Neuronal stem cell (in vitro differentiated cells): ENCODE measurements around the gene TAC3.

Source experiments
- DNase-seq: peaks from one replicate; pipeline ENCODE4 v3.0.0-alpha.2; 2013; ENCODE audit warnings: low spot score
- H2AFZ ChIP-seq: one replicate; pipeline ENCODE4 v1.6.1; 2013; ENCODE audit warnings: mild to moderate bottlenecking, low read length, inconsistent platforms
- H2AK5ac ChIP-seq: 2 replicates; pipeline ENCODE4 v1.6.1; 2013; ENCODE audit warnings: low read depth, mild to moderate bottlenecking, inconsistent platforms, low read length, moderate library complexity, mixed read lengths
- H2BK120ac ChIP-seq: 2 replicates; pipeline ENCODE4 v1.6.1; 2013; ENCODE audit warnings: low read depth, mild to moderate bottlenecking, inconsistent platforms, low read length, moderate library complexity, mixed read lengths
- H2BK12ac ChIP-seq: one replicate; pipeline ENCODE4 v1.6.1; 2013; ENCODE audit warnings: low read length, inconsistent platforms
- H2BK15ac ChIP-seq: 2 replicates; pipeline ENCODE4 v1.6.1; 2013; ENCODE audit warnings: mild to moderate bottlenecking, low read length, inconsistent platforms, mixed read lengths
- H2BK5ac ChIP-seq: one replicate; pipeline ENCODE4 v1.6.1; 2013; ENCODE audit warnings: inconsistent platforms, mild to moderate bottlenecking, low read length, moderate library complexity
- H3K14ac ChIP-seq: one replicate; pipeline ENCODE4 v1.6.1; 2013; ENCODE audit warnings: low read length, inconsistent platforms
- H3K18ac ChIP-seq: 2 replicates; pipeline ENCODE4 v1.6.1; 2013; ENCODE audit warnings: low read length, inconsistent platforms
- H3K23ac ChIP-seq: 2 replicates; pipeline ENCODE4 v1.6.1; 2013; ENCODE audit warnings: low read depth, mild to moderate bottlenecking, mixed read lengths, low read length, inconsistent platforms; ENCODE audit not compliant: poor library complexity
- H3K27ac ChIP-seq: replicated peaks from 3 replicates; pipeline ENCODE4 v1.5.1; 2013; ENCODE audit warnings: low read length, inconsistent platforms
- H3K27me3 ChIP-seq, 3 experiments: 2 replicates each; pipeline ENCODE4 v1.6.1; 2013; ENCODE audit warnings: low read length in 3 of 3, mild to moderate bottlenecking in 2 of 3, inconsistent platforms in 1 of 3, low read depth in 1 of 3, mixed read lengths in 1 of 3, moderate library complexity in 1 of 3; ENCODE audit not compliant: control insufficient read depth in 3 of 3, insufficient read depth in 3 of 3
- H3K36me3 ChIP-seq, 2 donors: replicated peaks in 1 of 2; 2 replicates each; pipeline ENCODE4 v1.6.1; 2013; ENCODE audit warnings: low read length in 2 of 2; ENCODE audit not compliant: control insufficient read depth in 2 of 2, insufficient read depth in 2 of 2
- H3K4ac ChIP-seq: 2 replicates; pipeline ENCODE4 v1.6.1; 2013; ENCODE audit warnings: inconsistent platforms, mild to moderate bottlenecking, low read length, moderate library complexity
- H3K4me1 ChIP-seq, 2 donors: 1 replicate in 1 of 2; 2 replicates in 1 of 2; pipeline ENCODE4 v1.6.1; 2013; ENCODE audit warnings: low read length in 2 of 2, low read depth in 1 of 2; ENCODE audit not compliant: control insufficient read depth in 2 of 2, insufficient read depth in 1 of 2
- H3K4me2 ChIP-seq: one replicate; pipeline ENCODE4 v1.6.1; 2013; ENCODE audit warnings: mild to moderate bottlenecking, low read length, inconsistent platforms; ENCODE audit not compliant: insufficient read depth, poor library complexity, severe bottlenecking
- H3K4me3 ChIP-seq, 2 donors: 2 replicates each; pipeline ENCODE4 v1.5.1; 2013; ENCODE audit warnings: low read length in 2 of 2, mild to moderate bottlenecking in 2 of 2, inconsistent platforms in 1 of 2, moderate library complexity in 1 of 2
- H3K79me1 ChIP-seq: one replicate; pipeline ENCODE4 v1.6.1; 2013; ENCODE audit warnings: low read depth, mild to moderate bottlenecking, inconsistent platforms, low read length, moderate library complexity
- H3K9ac ChIP-seq: one replicate; pipeline ENCODE4 v1.6.1; 2013; ENCODE audit warnings: mild to moderate bottlenecking, low read depth, low read length, inconsistent platforms; ENCODE audit not compliant: poor library complexity
- H3K9me3 ChIP-seq, 2 donors: replicated peaks in 1 of 2; 2 replicates each; pipeline versions ENCODE3 to v1.6.1; 2013; ENCODE audit warnings: low read length in 2 of 2, mild to moderate bottlenecking in 2 of 2, inconsistent platforms in 1 of 2, low read depth in 1 of 2, mixed read lengths in 1 of 2, moderate library complexity in 1 of 2; ENCODE audit not compliant: control insufficient read depth in 2 of 2, insufficient read depth in 1 of 2
- H4K8ac ChIP-seq: one replicate; pipeline ENCODE4 v1.6.1; 2013; ENCODE audit warnings: low read depth, mild to moderate bottlenecking, inconsistent platforms, low read length, moderate library complexity
- H4K91ac ChIP-seq: one replicate; pipeline ENCODE4 v1.6.1; 2013; ENCODE audit warnings: low read length, low read depth, mild to moderate bottlenecking, inconsistent platforms; ENCODE audit not compliant: poor library complexity
- WGBS, 2 donors: extraction: QIAGEN DNeasy Blood & Tissue Kit; methylation state at CpG; one replicate each; pipeline ENCODE4 v1.1.7; 2013; ENCODE audit warnings: missing lambda C conversion rate in 2 of 2, mixed read lengths in 1 of 2; ENCODE audit not compliant: insufficient read length in 2 of 2, insufficient replicate concordance in 1 of 2; ENCODE audit errors: extremely low coverage in 2 of 2; 5-methylcytosine and 5-hydroxymethylcytosine counted together

TAC3 gene

DNA sequence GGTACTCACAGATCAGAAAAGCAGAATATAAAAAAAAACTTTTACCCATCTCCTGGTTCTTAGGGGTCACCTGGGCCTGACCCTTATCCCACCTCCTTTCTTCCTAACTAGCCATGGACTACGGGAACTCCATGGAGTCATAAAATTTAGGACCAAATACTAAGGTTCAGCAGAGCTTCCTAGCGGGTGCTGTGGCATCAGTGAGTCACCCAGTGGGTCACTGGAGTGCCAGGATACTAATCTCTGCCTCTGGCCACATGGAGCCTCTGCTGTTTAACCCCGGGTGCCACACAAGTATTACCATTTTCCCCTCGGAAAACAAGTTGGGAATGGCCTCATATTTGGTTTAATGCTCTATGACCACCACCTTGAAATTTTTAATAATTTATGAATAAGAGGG, 16.9 kb downstream of the TAC3 start:
- Histone ChIP-seq H3K23ac (no peak overlapping the region), H2BK12ac (no peak overlapping the region), H2BK15ac (no peak overlapping the region), H3K4me1 (no peaks in the 10 kb centered on the region), H3K27me3 (no peaks in the 10 kb centered on the region), H3K36me3 (peaks cover 49 to 93% of the 10 kb centered on the region in 2 donors), H3K9me3 (no peaks in the 10 kb centered on the region), H3K14ac (no peak overlapping the region), H2BK120ac (no peak overlapping the region), H4K8ac (no peak overlapping the region), H3K18ac (no peak overlapping the region), H3K79me1 (peaks cover 13% of the 10 kb centered on the region), H3K4me2 (no peak overlapping the region), H2BK5ac (no peak overlapping the region), H3K27ac (no peak overlapping the region), H3K9ac (no peak overlapping the region), H3K4ac (no peak overlapping the region), H3K4me3 (no peak overlapping the region), H2AK5ac (no peak overlapping the region), H2AFZ (no peak overlapping the region), H4K91ac (no peak overlapping the region)
- no CpG with 5 or more reads among the region's 4 CpGs for WGBS, 2 donors
- DNase-seq, result no peak

DNA sequence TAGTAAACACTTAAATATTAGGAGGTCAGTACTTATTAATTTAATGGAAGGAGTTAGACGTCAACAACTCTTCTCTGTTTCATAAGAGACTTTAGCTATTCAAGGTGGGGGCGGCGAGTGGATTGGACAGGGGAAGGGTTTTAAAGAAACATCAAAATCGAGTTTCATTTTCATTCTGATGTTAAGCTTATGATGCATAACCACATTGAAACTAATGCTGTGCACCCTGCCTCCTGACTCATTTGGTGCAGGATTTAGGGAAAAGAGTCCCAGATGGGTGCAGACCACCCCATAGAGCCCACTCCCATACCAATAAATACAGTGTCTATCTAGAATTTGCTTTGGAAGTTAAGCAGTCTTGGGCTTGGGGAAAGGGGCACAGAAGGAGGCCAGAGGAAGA, 17.3 kb downstream of the TAC3 start:
- no peak overlapping the region for H4K91ac ChIP-seq
- no peaks in the 10 kb centered on the region for H3K27me3 ChIP-seq
- H3K4me1 ChIP-seq, result no peaks in the 10 kb centered on the region
- peaks cover 10% of the 10 kb centered on the region for H3K79me1 ChIP-seq
- no peak overlapping the region for H3K14ac ChIP-seq
- no peak overlapping the region for H3K27ac ChIP-seq
- peaks cover 45 to 88% of the 10 kb centered on the region in 2 donors for H3K36me3 ChIP-seq
- no peak overlapping the region for H2BK5ac ChIP-seq
- H2AFZ ChIP-seq, result no peak overlapping the region
- H3K18ac ChIP-seq, result no peak overlapping the region
- H2BK120ac ChIP-seq, result no peak overlapping the region
- no peak overlapping the region for H3K4me3 ChIP-seq
- H3K4me2 ChIP-seq, result no peak overlapping the region
- H2AK5ac ChIP-seq, result no peak overlapping the region
- H3K23ac ChIP-seq, result no peak overlapping the region
- no peak overlapping the region for H3K9ac ChIP-seq
- H3K4ac ChIP-seq, result no peak overlapping the region
- no peak overlapping the region for H2BK12ac ChIP-seq
- WGBS, 2 donors, result no CpG with 5 or more reads among the region's 4 CpGs
- H2BK15ac ChIP-seq, result no peak overlapping the region
- no peaks in the 10 kb centered on the region for H3K9me3 ChIP-seq
- no peak for DNase-seq
- no peak overlapping the region for H4K8ac ChIP-seq

DNA sequence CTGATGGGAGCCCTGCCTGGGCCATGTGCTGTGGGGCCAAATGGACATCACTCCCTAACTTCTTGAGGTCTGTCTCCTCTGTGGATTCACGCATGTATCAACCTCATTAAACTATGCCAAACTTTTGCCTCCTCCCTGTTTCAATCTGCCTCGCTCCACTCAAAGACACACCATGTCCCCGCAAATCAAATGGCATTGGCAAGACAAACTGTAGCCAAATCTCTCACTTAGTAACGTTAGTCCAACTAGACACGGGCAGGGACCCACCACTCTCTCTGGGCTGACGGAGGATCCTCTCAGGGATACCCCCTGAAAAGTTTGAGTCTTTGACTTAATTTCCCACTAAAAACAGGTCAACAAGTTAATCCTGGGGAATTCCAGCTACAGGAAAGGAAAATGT, 18.0 kb downstream of the TAC3 start:
- no peak overlapping the region for H3K27ac ChIP-seq
- H3K79me1 ChIP-seq, result peaks cover 9% of the 10 kb centered on the region
- no peak overlapping the region for H3K4me3 ChIP-seq
- no peak overlapping the region for H3K9ac ChIP-seq
- no peak overlapping the region for H2BK120ac ChIP-seq
- no peaks in the 10 kb centered on the region for H3K9me3 ChIP-seq
- H2AK5ac ChIP-seq, result no peak overlapping the region
- WGBS, 2 donors, result no CpG with 5 or more reads among the region's 6 CpGs
- no peak overlapping the region for H3K14ac ChIP-seq
- no peak for DNase-seq
- H3K4me2 ChIP-seq, result no peak overlapping the region
- no peak overlapping the region for H3K23ac ChIP-seq
- no peaks in the 10 kb centered on the region for H3K27me3 ChIP-seq
- peaks cover 38 to 82% of the 10 kb centered on the region in 2 donors for H3K36me3 ChIP-seq
- no peak overlapping the region for H4K91ac ChIP-seq
- H2BK12ac ChIP-seq, result no peak overlapping the region
- no peak overlapping the region for H2BK15ac ChIP-seq
- H3K18ac ChIP-seq, result no peak overlapping the region
- H3K4me1 ChIP-seq, result no peaks in the 10 kb centered on the region
- no peak overlapping the region for H2BK5ac ChIP-seq
- no peak overlapping the region for H3K4ac ChIP-seq
- no peak overlapping the region for H4K8ac ChIP-seq
- no peak overlapping the region for H2AFZ ChIP-seq

DNA sequence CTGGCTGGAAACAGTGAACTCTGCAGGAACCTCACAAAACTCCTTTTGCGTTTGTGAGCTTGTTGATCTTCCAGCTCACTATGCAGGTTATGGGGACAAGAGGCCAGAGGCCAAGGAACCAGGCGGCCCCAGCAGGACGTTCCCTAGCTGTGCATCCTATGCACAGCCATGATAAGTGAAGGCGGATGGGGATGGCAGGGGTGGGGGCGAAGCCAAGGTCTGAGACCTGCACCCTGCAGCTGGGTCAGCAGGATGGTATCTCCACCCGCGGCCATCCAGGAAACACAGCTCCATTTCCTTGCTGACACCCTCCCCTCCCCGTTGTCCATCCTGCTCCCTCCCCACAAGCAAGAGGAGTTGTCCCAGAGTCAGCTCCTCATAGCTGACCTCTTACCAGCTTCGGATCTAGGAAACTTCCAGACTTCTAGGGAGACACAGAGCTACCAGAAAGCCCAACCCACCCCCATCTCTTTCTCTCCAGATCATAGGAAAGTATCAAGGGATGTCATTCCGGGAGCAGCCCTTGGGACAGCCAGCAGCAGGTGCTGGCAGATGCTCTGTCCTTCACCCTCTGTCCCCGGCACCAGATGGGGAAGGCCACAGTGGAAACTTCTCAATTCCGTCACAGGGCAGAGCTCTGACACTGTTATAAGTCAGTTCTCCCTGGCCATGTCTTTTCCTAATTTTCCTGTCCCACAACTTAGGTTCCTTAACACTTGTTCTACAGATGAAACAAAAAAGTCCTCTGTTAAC, 19.4 kb downstream of the TAC3 start:
- Histone ChIP-seq H3K9ac (no peak overlapping the region), H2BK120ac (no peak overlapping the region), H3K4ac (no peak overlapping the region), H3K9me3 (no peaks in the 10 kb centered on the region), H4K8ac (no peak overlapping the region), H2AFZ (no peak overlapping the region), H3K36me3 (peaks cover 25 to 68% of the 10 kb centered on the region in 2 donors), H3K27ac (no peak overlapping the region), H3K4me2 (no peak overlapping the region), H3K79me1 (peaks cover 4% of the 10 kb centered on the region), H3K27me3 (no peaks in the 10 kb centered on the region), H3K14ac (no peak overlapping the region), H2AK5ac (no peak overlapping the region), H2BK12ac (no peak overlapping the region), H3K18ac (no peak overlapping the region), H3K23ac (no peak overlapping the region), H2BK15ac (no peak overlapping the region), H4K91ac (no peak overlapping the region), H2BK5ac (no peak overlapping the region), H3K4me3 (no peak overlapping the region), H3K4me1 (no peaks in the 10 kb centered on the region)
- no CpG with 5 or more reads among the region's 12 CpGs for WGBS, 2 donors
- DNase-seq, result no peak
